Gastroesophageal sphincter (tissue), 3 donors: ENCODE measurements around the gene NBEA.

Experiments
- CTCF ChIP-seq, 4 experiments: fragments of 200-600 bp in 2 of 4; fragments of 450-650 bp in 2 of 4; sonication (generic) in 1 of 4; IDR thresholded peaks; one replicate each; pipeline ENCODE4 v1.5.1; 2017 to 2019; ENCODE audit warnings: antibody characterized with exemption in 4 of 4, mild to moderate bottlenecking in 2 of 4, moderate library complexity in 2 of 4
- EP300 ChIP-seq: sonication (generic); formaldehyde crosslinking; IDR thresholded peaks from one replicate; pipeline ENCODE4 v1.6.1; 2017; ENCODE audit warnings: antibody characterized with exemption, mild to moderate bottlenecking
- POLR2A ChIP-seq, 2 donors: fragments of 450-650 bp; IDR thresholded peaks; one replicate each; pipeline ENCODE4 v1.6.1; 2017; ENCODE audit warnings: antibody characterized with exemption in 2 of 2, mild to moderate bottlenecking in 2 of 2, moderate library complexity in 1 of 2
- POLR2AphosphoS5 ChIP-seq: sonication (generic); formaldehyde crosslinking; IDR thresholded peaks from one replicate; pipeline ENCODE4 v1.6.1; 2017; ENCODE audit warnings: antibody characterized with exemption

GRCh38 chr13:35548790-35549189 lies 606.7 kb downstream of the NBEA start:
- TF ChIP-seq CTCF (IDR thresholded peaks at IDR 0.05) = no peak
- TF ChIP-seq POLR2A (IDR thresholded peaks at IDR 0.05) = no peak
- TF ChIP-seq POLR2AphosphoS5 = no peak
- TF ChIP-seq EP300 = no peak
